Hippocampal formation (tissue), 2 donors: Measurements from ENCODE around the gene THRAP3.

Experiments used
- DNase-seq, 2 donors: peaks; one replicate each; lab custom pipeline; 2025; lab: John Stamatoyannopoulos, UW

Gene THRAP3

DNA sequence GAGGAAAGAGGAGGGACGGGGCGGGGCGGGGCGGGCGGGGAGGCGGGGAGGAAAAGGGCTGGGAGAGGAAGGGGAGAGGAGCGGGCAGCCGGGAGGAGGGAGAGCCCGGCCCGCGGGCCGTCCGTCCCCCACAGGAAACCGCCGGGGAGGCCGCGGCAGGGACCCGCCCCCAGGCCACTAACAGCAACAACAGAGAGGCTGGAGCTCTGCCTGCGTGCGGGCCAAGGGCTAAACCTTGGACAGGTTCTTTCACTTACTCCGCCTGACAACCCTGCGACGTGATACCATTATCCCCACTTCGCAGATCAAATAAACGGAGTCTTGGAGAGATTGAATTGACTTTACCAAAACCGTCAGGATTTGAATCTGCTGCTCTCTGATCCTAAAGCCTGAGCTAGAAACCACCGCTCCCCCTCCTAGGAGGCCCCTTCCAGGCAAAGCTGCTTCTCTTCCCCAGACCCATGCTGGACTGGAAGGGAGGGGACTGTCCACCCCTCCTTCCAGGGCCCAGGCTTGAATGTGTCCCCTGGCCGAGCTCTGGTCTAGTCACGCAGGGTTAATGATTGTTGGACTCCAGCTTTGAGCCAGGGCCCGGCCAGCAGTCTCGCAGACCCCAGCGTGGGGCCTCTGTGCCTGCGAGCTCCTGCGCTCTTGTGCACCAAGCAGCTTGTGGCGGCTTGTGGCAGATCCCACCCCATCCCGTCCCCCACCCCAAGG, 99.6 kb downstream of the THRAP3 start, which contains the start of gene EVA1B:
Gene EVA1B, minus strand, starts transcription at position 10 of the 717 bp plus-strand sequence. CDS start 608 bp downstream, outside the sequence.
- DNase-seq, result peak in 1 of 2 donors; percentile 42

DNA sequence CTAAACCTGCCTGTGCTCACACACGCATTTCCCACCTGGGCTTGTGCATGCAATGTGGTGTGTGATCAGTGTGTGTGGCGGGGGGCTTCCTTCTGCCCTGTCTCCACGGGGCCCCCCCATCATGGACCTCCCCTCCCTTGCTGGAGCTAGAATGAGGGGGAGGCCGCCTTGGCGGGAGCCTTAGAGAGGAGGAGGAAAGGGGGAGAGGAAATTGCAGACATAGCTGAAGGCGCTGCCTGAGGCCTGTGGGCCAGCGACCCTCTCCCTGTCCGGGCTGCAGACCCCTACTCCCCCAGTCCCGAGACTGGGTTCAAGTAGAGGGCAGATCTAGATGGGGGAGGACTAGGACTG, 100.1 kb downstream of the THRAP3 start:
- no peak for DNase-seq

GRCh38 chr1:36326499-36326898, 102.3 kb downstream of the THRAP3 start:
- DNase-seq, result no peak

GRCh38 chr1:36327421-36328087, 103.3 kb downstream of the THRAP3 start:
- no peak for DNase-seq

- DNase-seq, result no peak
These were observed 103.8 kb downstream of the THRAP3 start for GRCh38 chr1:36328088-36328480.

- DNase-seq, result no peak
These were observed 104.5 kb downstream of the THRAP3 start for GRCh38 chr1:36328713-36329112.

DNA sequence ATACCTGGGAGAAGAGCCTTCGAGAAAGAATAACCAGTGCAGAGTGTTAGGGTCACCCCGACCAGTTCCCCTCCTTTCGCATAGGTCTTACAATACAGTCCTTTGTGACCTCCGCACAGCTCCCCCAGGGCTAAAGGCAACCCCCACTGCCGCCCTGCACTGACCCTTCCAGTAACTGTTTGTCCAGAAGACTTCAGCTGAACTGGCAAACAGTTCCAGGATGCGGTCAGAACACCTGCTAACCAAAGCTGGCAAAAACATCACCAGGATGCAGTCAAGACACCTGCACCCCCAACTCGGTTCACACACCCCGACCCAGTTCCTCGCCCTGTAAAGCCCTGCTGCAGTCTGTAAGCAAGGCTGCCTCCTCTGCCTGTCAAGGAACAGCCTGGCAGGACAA, 105.6 kb downstream of the THRAP3 start:
- no peak for DNase-seq

DNA sequence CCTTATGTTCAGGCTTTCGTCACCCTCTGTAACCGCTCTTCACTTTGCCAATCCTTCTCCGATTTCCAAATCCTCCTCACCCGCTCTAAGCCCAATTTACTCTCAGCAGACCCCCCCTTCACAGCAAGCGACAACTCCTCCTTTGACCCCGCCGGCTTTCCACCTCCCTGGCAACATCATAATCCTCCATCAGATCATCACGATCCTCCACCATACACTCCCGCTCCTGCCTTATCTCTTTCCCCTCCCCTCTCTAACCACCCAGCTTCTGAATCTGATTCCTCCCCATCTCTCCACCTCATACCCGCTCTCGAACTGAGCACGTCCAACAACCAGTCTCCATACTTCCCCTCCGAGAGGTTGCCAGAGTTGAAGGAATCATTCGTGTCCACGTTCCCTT, 106.7 kb downstream of the THRAP3 start:
- DNase-seq, result no peak

DNA sequence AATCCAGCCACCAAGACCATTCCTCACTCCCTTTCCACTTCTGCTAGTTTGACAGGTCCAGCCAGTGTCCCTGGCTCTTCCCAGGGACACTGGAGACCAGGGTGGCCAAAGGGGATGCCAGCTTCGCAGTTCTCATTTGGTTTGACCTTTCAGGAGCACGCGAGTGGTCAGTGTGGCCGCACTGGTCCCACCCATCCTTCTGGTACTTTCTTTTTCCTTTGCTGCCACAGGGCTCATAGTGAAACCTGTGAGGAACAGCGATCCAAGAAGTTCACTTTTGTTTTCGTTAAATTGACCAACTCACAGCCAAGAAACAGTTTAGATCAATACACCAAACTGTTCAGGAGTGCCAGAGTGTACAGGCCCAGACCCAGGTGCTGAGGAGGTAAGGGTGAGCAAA, 113.6 kb downstream of the THRAP3 start:
- DNase-seq, result no peak

DNA sequence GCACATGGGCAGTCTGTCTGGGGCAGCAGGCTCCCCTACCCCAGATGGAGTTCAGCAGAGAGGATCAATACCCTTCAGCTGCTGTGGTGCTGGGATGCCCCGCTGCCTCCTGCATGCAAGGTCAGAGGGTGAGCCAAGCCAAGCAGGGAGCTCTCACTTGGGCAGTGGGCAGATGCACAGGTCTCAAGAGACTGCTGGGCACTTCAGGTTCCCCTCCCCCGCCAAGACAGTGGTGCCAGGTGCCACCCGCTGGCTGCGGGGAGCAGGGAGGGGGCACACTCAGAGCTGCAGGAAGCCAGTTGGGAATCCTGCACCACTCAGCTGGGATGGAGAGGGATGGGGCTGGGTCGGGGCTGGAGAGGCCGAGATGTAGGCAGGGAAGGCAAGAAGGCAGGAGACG, 115.0 kb downstream of the THRAP3 start:
- no peak for DNase-seq

DNA sequence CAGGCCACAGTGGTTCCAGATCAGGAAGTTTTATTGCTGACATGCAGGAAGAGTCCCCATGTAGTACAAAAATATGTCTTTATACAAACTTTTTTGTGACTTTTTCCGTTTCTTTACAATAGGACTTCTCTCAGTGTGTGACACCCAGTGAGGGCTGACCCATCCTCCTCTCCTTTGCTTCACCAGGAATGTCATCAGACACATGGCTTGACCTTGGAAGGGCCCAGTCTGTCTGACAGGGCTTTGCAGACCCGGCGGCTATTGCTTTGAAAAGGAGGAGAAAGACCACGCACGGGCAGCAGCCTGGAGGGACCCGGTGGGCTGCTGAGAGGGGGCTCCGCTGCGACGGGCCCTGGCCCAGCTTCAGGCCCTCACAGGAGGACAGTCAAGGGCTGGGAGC, 115.4 kb downstream of the THRAP3 start:
- DNase-seq, result no peak

DNA sequence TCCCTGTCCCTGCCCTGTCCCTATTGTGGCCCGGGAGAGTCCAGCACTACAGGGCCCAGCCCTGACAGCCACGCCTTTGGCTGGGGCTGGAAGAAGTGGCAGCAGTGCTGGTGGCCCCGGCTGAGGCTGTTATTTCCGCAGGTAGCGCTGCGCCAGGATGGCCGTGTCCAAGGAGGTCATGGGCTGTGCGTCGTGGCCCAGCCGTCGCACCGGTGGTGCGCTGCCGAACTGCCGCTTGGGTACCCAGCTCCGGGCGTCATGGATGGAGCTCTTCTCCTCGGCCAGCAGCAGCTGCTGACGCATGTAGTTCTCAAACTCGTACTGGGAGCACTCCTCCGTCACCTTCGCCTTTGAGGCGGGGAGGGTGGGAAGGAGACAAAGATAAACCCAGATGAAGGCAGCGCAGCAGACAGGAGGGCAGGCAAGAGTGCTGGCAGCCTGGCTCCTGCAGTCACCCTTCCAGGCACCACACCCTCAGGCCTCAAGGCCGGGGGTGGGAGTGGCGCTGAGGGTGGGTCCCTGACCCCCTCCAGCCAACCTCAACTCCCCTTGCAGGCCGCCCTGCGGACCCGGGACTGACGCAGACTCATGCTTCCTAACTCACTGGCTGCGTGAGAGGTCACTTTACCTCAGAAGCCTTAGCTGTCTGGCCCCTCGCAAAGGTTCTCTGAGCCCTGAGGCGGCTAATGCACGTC, 117.5 kb downstream of the THRAP3 start:
- DNase-seq, result no peak

DNA sequence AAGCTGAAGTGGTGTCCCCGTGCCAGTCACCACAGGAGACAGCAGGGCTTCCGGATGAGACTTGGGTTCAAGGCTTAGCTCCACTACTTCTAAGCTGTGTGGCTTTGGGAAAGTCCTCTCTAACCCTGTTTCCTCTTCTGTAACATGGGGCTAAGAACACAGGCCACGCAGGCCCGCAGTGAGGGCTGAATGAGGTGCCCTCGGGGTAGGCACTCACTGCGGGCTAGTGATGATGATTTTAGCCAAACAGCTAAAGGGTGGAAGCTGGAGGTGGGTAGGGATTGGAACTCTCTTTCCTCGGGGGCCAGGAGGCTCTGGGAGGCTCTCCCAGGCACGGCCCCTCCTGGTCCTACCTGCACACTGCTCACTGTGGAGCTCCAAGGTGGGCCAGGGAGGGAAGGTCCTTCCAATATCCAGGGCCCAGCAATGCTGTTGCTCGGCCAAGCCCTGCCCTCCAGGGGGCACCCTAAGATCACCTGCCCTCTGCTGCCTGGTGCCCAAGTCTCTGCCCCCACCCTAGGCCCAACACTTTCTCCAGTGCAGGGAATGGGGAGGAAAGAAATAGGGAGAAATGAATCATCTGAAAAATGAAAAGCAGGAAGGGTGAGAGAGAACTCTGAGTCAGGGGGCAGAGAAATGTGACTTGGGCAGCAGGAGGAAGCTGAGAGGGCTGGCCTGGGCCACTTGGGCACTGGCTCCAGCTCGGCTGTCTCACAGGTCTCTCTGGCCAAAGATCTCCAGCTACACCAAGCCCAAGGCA, 118.4 kb downstream of the THRAP3 start:
- DNase-seq, result peak in 1 of 2 donors; percentile 16

GRCh38 chr1:36343651-36344394, 119.6 kb downstream of the THRAP3 start:
- DNase-seq, result no peak

DNA sequence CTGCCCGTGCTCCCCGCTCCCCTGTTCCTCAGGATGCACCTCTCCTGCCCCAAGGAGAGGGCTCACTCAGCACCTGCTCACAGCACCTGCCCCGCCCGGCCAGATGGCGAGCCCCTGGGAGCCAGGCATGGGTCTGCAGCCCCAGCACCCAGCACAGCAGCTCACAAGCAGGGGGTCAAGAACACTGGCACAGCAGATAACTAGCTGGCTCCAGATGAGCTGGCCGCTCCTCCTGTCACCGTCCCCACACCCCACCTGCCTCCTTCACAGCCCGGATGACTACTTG, 120.1 kb downstream of the THRAP3 start:
- no peak for DNase-seq

DNA sequence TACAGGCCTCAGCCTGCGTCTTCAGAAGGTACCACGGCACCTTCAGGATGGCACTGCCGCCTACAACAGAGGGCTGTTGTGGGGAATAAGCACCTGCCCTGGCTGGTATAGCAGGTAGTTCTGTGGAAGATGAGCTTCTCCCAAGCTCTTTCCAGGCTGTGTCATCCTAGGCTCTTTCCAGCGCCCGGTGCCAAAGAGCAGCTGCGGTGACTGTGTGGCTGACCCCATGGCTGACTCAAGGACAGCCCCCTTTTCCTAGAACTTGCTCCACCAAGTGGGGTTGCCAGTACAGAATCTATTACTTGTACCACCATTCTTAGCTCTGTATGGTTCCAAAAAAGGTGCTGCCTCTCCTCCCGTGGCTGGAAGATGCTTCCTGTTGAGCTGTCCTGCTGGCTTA, 121.1 kb downstream of the THRAP3 start:
- DNase-seq, result no peak

DNA sequence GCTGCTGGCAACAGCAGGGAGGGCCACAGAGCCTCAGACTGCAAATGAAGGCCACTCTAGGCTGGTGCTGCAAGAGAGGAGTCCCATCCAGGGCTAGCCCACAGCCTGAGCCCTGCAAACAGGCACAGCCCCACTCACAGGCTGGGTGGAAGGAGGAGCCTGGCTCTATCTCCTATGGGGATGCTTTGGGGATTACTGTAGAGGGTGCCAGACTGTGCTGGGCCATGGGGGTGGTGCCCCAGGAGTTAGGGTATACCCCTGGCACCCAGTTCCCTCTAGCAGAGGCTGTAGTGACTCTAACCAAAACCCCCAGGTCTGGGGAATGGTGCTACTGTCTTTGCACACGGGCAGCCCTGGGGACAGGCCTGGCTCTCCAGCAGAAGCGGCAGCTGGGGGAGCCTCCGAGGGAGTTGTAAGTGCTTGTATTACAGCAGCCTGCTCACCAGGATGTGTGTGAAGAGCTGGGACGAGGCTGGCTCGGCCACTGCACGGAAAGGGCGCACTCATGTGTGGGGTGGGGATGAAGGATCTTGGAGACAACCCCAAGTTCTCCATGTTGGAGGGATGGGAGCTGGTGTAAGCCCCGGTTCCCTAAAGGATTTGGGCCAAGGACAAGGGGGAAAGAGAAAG, 122.6 kb downstream of the THRAP3 start:
- no peak for DNase-seq

GRCh38 chr1:36349241-36349671, 125.0 kb downstream of the THRAP3 start:
- no peak for DNase-seq

DNA sequence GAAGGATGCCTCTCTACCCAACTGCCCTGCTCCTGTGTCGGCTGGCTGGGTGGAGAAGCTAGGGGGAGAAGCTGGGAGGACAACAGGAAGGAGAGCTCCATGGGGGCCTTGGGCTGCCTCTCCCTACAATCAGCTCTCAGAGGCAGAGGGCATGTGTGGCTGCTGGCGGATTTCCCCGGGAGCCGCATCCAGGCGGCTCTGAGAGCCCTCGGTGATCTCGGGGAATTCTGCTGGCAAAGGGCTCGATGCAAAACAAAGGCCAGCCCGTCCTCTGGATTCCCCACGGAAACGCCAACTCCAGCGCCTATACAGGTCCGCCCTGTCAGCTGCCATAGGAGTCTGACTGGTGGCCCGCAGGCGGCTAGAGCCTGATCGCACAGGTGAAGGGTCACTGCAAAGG, 125.6 kb downstream of the THRAP3 start:
- no peak for DNase-seq

- no peak for DNase-seq
These were observed 126.5 kb downstream of the THRAP3 start for GRCh38 chr1:36350659-36351226.
